Endothelial cell of hepatic sinusoid (primary cell): ENCODE results near the gene PTPRF.

Experiments used
- in situ Hi-C: cut with HindIII; loops from 2 replicates; pipeline ENCODE4 v1.10.0; 2017; ENCODE audit warnings: low sequenced_read_pairs

Gene PTPRF

DNA sequence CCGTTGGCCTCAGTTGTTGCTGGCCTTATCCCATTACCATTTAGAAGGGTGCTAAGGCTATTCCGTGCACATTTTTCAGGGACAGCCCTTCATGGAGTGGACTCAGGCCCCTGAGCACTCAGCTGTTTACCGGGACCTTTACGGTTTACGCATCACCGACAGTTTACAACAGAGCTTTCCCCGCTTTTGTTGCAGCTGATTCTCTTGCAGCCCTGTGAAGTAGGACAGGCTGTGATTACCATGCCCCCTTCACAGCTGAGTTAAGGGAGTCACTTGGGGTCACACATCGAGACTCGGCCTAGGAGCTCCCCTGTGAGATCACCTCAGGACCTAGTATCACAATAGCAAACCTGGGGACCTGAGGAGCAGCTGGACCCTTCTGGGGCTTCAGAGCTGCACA, 41.9 kb downstream of the PTPRF start:
- in situ Hi-C loops = no loop called here

DNA sequence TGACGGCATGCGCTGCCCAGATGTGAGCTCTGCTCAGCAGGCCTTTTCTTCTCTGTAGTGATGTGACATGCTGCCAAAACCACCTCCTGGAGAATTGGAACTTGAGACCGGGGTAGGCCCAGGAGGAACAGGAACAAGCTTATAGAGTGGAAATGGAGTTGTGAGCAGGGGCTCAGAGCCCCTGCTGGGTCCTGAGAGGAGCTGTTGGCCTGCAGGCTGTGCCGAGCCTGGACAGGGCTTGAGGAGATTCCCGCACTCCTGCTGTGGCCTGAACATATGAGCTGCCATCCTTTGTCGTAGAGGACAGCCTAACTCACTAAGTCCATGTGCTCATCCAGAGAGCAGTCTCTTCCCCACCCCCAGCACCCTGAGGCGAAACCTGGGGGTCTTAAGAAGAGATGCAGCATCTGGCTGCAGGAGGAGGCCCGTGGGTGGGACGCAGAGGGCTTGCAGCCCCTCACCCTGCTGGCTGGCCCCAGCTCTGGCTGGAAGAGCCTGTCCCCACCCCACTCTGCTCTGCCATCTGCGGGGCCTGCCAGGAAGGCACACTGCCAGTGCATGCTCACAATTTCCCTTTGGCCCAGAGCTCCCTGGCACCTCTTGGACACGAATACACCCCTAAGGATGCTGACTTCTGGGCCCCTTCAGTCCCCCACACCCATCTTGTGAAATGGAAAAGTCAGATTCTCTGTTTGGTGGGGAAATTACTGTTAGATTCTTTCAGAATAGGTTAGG, 42.5 kb downstream of the PTPRF start:
- in situ Hi-C loops = no loop called here

DNA sequence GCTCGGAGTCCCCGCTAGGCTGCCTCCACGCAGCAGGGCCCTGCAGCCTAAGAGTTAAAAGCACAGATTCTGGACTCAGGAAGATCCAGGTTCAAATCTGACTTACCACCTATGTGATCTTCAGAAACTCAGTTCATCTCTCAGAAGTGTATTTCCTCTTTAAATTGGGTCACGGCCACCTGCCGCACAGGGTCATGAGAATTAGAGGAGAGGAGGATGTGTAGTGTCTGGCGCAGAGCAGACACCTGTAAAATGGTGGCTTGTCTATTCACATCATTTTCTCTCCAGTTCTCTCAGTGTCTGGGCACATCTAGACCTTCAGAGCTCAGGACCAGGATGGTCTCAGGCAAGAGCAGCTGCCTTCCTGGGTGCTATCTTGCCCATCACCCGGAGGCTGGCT, 45.8 kb downstream of the PTPRF start:
- in situ Hi-C loops = no loop called here

DNA sequence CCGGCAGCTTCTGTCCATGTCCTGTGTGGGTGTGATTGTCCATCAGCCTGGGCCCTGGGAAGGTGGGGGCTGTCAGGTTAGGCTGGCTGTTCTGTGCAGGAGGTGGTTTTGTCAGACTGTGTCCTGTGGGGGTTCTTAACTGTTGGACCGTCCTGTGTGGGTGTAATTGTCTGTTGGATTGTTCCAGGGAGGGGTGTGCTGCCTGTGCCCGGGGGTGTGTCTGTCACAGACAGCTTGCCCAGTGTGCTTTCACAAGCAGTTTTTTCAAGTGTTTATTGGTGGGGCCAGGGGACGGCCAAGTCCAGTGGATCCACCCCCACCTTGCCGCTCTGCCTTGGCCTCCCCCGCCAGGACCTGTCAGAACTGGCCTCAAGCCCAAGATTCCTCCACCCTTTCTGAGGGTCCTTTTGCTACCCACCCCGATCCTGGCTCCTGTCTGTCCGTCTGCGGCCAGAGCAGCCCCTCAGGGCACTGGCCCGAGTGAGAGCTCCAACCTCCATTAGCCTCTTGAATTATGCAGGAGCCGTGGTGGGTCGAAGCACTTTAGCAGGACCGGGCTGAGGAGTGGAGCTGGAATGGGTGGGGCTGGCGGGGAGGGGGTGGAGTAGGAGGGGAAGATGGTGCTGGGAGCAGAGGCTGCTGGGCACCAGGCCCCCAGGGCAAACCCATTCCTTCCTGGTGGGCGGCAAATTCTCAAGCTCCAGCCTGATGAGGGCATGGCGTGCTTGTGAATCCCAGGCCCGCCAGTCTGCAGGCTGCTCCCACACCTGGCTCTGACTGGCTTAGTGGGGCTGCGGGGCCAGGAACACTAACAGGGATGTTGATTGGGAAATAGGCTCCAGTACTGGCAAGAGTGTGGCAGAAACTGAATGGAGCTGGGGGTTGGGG, 47.2 kb downstream of the PTPRF start:
- in situ Hi-C loops = no loop called here

DNA sequence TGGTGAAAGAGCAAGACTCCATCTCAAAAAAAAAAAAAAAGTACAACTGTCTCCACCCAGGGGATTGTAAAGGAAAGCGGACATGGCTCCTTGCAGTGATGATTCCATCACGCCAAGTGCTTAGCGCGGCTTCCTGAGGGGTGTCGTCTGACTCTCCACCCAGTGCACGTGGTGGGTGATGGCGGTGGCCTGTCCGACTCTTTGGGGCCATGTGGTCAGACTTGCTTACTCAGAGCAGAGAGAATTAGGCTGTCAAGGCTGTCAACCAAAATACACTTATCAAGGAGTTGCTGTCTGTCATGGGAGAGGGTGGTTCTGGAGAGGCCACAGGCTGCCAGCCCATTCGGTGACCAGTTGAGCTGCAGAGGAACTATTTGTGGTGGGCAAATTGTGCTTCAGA, 49.4 kb downstream of the PTPRF start:
- in situ Hi-C loops = no loop called here

DNA sequence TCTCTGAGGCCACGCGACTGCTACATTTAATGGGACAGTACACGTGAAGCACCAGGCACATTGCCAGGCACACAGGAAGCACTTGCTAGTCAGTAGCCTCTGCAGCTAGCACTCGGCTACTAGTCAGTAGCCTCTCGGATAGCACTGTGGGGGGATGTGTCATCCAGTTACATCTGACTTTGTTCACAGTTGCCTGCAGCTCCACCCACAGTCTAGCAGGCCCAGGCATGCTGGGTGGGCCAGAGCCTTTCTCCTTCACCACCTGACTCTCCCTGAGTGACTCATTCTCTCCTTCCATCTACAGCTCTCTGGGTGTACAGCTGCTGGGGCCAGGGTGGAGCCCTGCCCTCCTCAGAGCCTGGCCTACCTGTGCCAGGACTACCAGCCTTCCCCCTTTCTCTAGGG, 51.5 kb downstream of the PTPRF start:
- in situ Hi-C loops = no loop called here

DNA sequence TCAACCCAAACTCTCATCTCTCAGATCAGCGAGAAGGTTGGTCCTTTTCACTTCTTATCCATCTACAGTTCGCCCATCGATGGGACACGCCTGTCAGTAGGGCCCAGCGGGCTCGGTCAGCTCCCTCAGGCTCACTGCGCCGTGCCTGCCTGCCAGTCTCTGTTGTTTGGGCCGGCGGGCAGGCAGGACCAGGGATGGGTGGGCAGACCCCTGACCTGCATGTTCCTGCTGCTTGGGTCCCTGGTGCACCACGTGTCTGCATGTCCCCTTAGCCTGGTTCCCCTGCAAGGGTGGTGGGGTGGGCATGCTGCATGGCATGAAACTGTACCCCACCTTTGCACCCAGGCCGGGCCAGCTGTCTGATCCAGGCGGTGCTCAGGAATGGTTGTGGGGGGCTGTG, 52.4 kb downstream of the PTPRF start:
- in situ Hi-C loops = no loop called here

DNA sequence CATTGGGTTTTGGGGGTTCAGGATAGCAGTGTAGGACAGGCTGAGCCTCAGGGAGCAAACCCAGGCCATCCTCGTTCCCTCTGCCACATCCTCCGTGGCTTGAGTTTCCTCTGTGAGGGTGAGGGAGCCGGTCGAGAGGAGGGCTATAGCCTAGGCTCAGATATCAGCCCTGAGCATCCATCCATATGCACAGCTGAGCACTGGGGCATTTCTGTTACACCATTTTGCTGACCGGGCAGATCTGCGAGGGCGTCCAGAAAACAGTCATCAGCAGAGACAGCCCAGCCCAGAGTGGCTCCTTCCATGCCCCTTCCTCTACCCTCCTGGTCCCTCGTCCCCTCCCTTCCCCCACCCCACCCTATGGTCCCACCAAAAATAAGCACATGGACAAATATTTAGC, 53.5 kb downstream of the PTPRF start:
- in situ Hi-C loops = no loop called here

DNA sequence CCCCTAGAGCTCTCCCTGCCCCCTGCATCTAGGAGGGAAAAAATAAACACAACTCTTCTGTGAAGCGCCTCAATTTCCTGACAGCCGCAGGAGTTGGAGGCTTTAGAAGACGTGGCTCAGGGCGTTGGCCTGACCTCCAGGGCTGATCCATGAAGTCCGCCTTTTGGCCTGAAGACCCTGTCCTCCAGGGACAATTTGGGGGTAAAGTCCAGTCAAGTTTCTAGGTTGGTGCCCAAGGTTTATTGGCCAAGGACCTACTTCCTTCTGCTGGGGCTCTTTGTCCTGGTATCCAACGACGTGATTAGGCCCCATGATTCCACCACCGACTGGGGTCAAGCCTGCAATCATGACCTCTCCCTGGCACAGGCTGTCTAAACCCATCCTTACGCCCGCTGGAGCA, 54.9 kb downstream of the PTPRF start:
- in situ Hi-C loops = no loop called here

DNA sequence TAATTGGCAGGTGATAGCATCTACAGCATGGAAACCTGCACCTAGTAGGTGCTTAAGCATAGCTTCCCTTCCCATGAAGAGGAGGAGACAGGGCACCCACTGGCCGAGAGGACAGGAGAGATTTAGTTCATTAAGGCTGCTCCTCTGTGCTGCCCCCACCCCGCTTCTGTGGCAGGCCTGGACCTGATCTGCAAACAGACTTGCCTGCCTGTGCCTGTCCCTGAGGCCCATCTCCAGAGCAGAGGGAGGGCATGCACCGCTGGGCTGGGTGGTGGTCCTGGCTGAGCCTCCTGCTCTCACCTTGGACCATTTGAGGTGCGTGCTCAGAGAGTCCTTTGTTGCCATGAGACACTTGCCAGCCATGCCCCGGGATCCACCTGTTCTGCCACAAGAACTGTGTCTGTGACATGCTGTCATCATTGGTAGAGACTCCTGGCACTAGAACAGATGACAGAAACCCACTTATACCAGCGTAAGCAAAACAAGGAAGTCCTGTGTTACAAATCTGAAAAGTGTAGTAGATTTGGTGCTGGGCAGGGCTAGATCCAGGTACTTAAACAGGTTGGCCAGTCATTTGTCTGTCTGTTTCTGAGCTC, 55.6 kb downstream of the PTPRF start:
- in situ Hi-C loops = no loop called here

DNA sequence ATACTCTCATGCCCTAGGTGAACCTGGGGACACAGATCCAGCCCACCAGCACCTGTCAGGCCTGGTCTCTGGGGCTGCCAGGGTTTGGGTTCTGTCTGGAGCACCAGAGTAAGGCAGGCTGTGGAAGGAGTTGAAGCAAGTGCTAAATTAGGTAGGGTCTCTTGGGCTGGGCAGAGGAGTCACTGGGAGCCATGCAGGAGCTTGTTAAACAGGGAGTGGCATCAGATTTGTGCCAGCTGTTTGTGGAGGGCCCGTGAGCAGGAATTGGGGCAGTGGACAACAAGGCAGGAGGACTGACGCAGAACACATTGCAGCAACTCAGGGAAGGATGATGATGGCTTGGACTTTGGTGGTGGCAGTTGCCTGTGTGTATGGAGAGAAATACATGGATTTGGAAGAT, 56.3 kb downstream of the PTPRF start:
- in situ Hi-C loops = no loop called here

DNA sequence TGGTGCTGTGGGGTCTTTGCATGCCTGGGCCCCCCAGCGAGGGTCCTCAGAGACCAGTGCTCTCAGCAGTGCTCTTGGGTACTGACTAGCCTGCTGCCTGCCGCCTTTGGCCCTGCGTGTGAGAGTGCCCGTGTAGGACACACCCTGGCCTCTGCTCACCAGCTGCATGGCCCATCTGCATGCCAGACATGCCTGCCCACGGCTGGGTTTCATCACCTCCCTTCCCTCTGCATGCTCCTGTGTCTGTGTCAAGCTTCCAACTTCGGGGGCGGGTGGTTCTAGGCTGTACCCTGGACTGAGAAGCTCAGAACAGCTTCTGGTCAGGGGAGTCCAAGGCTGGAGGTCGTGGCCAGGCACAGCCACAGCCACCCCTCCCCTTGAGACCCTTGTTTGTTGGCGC, 56.9 kb downstream of the PTPRF start:
- in situ Hi-C loops = no loop called here

DNA sequence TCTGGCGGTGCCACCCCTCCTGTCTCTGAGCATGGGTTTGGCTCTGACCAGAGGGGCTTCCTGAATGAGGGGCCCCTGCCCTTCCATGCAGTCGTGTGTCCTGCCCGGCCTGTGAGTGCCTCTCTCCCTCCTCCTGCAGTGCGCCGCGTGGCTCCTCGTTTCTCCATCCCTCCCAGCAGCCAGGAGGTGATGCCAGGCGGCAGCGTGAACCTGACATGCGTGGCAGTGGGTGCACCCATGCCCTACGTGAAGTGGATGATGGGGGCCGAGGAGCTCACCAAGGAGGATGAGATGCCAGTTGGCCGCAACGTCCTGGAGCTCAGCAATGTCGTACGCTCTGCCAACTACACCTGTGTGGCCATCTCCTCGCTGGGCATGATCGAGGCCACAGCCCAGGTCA, 57.9 kb downstream of the PTPRF start:
- in situ Hi-C loops = no loop called here

DNA sequence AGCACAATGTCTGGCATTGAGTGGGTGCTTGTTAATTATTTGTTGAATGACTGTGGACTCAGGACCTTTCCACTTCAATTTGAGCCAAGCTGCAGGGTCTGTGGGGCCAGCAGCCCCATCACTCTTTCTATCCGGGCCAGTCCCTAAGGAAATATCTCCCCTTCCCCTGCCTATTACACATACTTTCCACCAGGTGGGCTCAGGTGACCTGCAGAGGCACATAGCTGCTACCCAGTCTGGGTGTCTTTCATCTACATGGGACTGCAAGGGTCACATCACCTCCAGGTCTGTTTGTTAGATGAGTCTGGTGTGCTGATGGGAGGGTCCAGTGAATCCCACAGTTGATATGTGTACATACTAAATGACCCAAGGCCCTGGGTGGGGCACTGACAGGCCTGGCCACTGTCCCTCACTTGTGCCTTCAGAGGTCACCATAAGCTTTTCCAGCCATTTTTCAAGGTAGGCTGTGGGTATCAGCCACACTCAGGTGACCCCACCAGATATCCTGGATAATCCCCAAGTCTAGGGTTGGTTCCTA, 59.8 kb downstream of the PTPRF start:
- in situ Hi-C loops = no loop called here

DNA sequence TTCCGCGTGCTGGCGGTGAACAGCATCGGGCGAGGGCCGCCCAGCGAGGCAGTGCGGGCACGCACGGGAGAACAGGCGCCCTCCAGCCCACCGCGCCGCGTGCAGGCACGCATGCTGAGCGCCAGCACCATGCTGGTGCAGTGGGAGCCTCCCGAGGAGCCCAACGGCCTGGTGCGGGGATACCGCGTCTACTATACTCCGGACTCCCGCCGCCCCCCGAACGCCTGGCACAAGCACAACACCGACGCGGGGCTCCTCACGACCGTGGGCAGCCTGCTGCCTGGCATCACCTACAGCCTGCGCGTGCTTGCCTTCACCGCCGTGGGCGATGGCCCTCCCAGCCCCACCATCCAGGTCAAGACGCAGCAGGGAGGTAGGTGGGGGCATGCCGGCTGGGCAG, 60.5 kb downstream of the PTPRF start:
- in situ Hi-C loops = no loop called here

DNA sequence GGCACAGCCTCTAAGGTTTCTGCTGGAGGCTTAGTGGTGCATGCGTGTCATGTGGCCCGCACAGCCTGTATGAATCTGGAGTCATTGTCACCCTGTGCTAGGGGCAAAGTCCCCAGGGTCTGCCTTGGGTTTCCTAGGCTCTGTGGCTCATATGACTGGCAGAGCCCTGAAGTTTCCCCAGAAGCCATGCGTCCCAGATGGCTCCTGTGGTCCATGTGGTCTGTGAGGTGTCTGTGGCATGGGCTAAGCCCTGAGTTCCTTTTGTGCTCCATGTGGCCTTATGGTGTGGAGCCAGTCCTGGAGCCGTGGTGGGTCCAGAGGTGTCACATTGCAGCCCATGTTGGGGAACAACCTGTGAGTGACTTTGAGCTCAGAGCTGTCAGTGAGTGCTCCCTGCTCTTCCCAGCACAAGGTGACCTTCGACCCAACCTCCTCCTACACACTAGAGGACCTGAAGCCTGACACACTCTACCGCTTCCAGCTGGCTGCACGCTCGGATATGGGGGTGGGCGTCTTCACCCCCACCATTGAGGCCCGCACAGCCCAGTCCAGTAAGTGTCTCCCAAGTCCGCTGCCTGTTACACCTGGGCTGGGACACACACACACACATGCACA, 61.5 kb downstream of the PTPRF start:
- in situ Hi-C loops = no loop called here

DNA sequence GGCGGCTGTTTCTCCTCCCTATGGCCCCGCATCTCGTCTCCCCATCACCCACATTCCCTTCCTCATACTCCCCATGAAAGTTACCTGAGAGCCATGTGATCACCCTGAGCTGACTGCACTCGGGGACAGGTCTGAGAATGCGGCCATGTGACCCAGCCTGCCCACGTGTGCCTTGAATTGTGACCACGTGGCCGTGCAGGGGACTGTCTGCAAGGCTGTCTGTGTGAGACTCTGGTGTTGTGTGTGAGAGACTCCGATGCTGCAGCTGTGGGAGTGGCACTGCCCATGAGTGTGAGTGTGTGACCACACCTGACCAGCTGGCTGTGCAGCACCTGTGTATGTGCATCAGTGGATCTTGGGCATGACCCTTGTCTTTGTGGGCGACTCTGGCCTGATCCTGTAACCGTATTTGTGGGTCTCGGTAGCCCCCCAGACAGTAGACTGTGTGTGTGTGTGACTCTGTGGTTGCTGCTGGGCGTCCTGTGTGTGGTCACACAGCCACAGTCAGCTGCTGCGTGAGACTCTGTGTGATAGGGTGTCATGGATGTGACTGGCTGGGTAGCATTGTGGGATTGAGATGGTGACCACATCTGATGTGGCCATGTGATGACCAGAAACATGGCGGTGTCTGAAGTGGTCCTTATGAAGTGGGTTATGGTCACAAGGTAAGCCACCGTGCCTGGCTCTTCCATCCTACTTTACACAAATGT, 62.4 kb downstream of the PTPRF start:
- in situ Hi-C loops = no loop called here

DNA sequence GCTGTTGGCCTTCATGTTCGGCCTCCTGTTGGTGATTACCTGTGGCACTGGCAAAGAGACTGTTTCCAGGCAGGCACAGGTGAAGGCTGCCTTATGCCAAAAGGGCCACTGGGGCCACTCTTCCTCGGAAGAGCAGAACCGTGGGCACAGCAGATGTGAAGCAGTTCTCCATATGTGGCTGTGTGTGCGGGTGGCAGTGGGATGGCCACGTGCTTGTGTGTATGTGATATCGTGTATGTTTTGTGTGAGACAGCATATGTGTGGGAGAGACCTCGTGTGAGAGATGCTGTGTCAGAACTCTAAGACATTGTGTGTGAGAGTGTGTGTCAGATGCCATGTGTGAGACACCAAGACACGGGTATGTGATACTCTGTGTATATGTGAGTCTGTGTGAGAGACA, 65.9 kb downstream of the PTPRF start:
- in situ Hi-C loops = no loop called here

DNA sequence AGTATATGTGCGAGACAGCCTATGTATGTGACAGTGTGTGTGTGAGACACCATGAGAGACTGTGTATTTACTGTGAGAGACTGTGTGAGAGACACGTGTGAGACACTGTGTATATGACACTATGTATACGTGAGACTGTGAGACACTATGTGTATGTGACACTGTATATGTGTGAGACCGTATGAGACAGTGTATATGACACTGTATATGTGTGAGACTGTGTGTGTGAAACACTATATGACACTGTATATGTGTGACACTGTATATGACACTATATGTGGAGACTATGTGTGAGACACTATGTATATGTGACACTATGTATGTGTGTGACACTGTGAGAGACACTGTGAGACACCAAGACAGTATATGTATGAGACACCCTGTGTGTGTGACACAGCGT, 66.3 kb downstream of the PTPRF start:
- in situ Hi-C loops = no loop called here

DNA sequence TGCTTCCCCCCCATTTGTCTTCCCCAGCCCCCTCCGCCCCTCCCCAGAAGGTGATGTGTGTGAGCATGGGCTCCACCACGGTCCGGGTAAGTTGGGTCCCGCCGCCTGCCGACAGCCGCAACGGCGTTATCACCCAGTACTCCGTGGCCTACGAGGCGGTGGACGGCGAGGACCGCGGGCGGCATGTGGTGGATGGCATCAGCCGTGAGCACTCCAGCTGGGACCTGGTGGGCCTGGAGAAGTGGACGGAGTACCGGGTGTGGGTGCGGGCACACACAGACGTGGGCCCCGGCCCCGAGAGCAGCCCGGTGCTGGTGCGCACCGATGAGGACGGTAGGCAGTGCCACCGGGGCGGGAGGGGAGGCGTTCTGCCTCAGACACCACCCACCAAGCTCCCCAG, 67.0 kb downstream of the PTPRF start:
- in situ Hi-C loops = no loop called here

DNA sequence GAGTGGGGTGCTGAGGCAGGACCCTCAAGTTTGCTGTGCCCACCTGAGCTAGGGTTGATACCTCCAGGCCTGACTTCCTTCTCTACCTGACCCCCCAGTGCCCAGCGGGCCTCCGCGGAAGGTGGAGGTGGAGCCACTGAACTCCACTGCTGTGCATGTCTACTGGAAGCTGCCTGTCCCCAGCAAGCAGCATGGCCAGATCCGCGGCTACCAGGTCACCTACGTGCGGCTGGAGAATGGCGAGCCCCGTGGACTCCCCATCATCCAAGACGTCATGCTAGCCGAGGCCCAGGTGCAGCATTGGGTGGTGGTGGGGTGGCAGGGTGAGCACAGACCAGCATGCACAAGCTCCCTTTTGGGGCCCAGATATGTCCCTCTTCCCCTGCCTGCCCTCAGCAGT, 67.9 kb downstream of the PTPRF start:
- in situ Hi-C loops = no loop called here
